ENCODE data around the gene RHBDD2.
"Not testable (repeated sequence)": the region's sequence is repeated elsewhere in the genome, so short reads cannot be mapped to it uniquely, and the experiment has no call there.

- TF ChIP-seq CTCF (IDR thresholded peaks at IDR 0.05; ENCODE audit: poor library complexity, severe bottlenecking); MXI1 (conservative IDR thresholded peaks at IDR 0.05; ENCODE audit: poor library complexity, severe bottlenecking); EZH2 (IDR thresholded peaks at IDR 0.05; ENCODE audit: borderline replicate concordance, insufficient read depth, low read length, poor library complexity, severe bottlenecking); TAF1 (IDR thresholded peaks at IDR 0.05; ENCODE audit: low read depth); REST (IDR thresholded peaks at IDR 0.05; ENCODE audit: borderline replicate concordance); SMC3 (conservative IDR thresholded peaks at IDR 0.05; ENCODE audit: poor library complexity): not testable (repeated sequence)
Measured at GRCh38 chr7:75883265-75883824, 4.5 kb downstream of the RHBDD2 start.
